HEK293 (cell line): ENCODE measurements around the gene STXBP3.

Experiments used
- BCL11A ChIP-seq: fragments of 450-650 bp; formaldehyde crosslinking; IDR thresholded peaks from 2 replicates; pipeline ENCODE4 v1.5.1; 2016; ENCODE audit warnings: low read depth, missing biosample characterization, missing genetic modification characterization
- BCL11B ChIP-seq: fragments of 450-650 bp; formaldehyde crosslinking; IDR thresholded peaks from 2 replicates; pipeline ENCODE4 v1.5.1; 2016; ENCODE audit warnings: low read depth, missing biosample characterization, missing genetic modification characterization
- HOXA7 ChIP-seq: sonication (generic); formaldehyde crosslinking; IDR thresholded peaks from 2 replicates; pipeline ENCODE4 v1.8.1; 2022; ENCODE audit warnings: missing genetic modification reagents, borderline replicate concordance
- KLF8 ChIP-seq: fragments of 450-650 bp; formaldehyde crosslinking; IDR thresholded peaks from 2 replicates; pipeline ENCODE4 v1.5.1; 2016; ENCODE audit warnings: missing biosample characterization, missing genetic modification characterization
- SCRT2 ChIP-seq: fragments of 450-650 bp; formaldehyde crosslinking; IDR thresholded peaks from 2 replicates; pipeline ENCODE4 v1.5.1; 2016; ENCODE audit warnings: missing biosample characterization, missing genetic modification characterization
- ZNF133 ChIP-seq: fragments of 450-650 bp; formaldehyde crosslinking; IDR thresholded peaks from 2 replicates; pipeline ENCODE4 v1.5.1; 2016; ENCODE audit warnings: missing biosample characterization, missing genetic modification characterization
- ZNF138 ChIP-seq: fragments of 450-650 bp; formaldehyde crosslinking; IDR thresholded peaks from 2 replicates; pipeline ENCODE4 v1.5.1; 2016; ENCODE audit warnings: missing biosample characterization, missing genetic modification characterization, borderline replicate concordance
- ZNF175 ChIP-seq: fragments of 450-650 bp; formaldehyde crosslinking; IDR thresholded peaks from 2 replicates; pipeline ENCODE4 v1.5.1; 2016; ENCODE audit warnings: missing biosample characterization, missing genetic modification characterization
- ZNF214 ChIP-seq: fragments of 450-650 bp; formaldehyde crosslinking; IDR thresholded peaks from 2 replicates; pipeline ENCODE4 v1.5.1; 2017; ENCODE audit warnings: missing biosample characterization, mild to moderate bottlenecking, missing genetic modification characterization, borderline replicate concordance
- ZNF23 ChIP-seq: fragments of 450-650 bp; formaldehyde crosslinking; IDR thresholded peaks from 2 replicates; pipeline ENCODE4 v1.5.1; 2016; ENCODE audit warnings: missing biosample characterization, missing genetic modification characterization, borderline replicate concordance
- ZNF239 ChIP-seq: fragments of 450-650 bp; formaldehyde crosslinking; IDR thresholded peaks from 2 replicates; pipeline ENCODE4 v1.5.1; 2016; ENCODE audit warnings: missing biosample characterization, missing genetic modification characterization
- ZNF266 ChIP-seq: fragments of 450-650 bp; formaldehyde crosslinking; IDR thresholded peaks from 2 replicates; pipeline ENCODE4 v1.5.1; 2016; ENCODE audit warnings: missing biosample characterization, missing genetic modification characterization, low read depth
- ZNF292 ChIP-seq: fragments of 450-650 bp; formaldehyde crosslinking; IDR thresholded peaks from 2 replicates; pipeline ENCODE4 v1.5.1; 2016; ENCODE audit warnings: low read depth, missing biosample characterization, missing genetic modification characterization, borderline replicate concordance
- ZNF354C ChIP-seq: fragments of 450-650 bp; formaldehyde crosslinking; IDR thresholded peaks from 2 replicates; pipeline ENCODE4 v1.5.1; 2016; ENCODE audit warnings: missing biosample characterization, missing genetic modification characterization, low read depth, borderline replicate concordance
- ZNF416 ChIP-seq: fragments of 450-650 bp; formaldehyde crosslinking; IDR thresholded peaks from 2 replicates; pipeline ENCODE4 v1.5.1; 2016; ENCODE audit warnings: missing biosample characterization, missing genetic modification characterization
- ZNF426 ChIP-seq: fragments of 450-650 bp; formaldehyde crosslinking; IDR thresholded peaks from 2 replicates; pipeline ENCODE4 v1.5.1; 2017; ENCODE audit warnings: missing biosample characterization, missing genetic modification characterization, mild to moderate bottlenecking, inconsistent platforms, moderate library complexity
- ZNF48 ChIP-seq: fragments of 450-650 bp; formaldehyde crosslinking; IDR thresholded peaks from 2 replicates; pipeline ENCODE4 v1.5.1; 2016; ENCODE audit warnings: missing biosample characterization, missing genetic modification characterization
- ZNF530 ChIP-seq: fragments of 450-650 bp; formaldehyde crosslinking; IDR thresholded peaks from 2 replicates; pipeline ENCODE4 v1.5.1; 2016; ENCODE audit warnings: low read depth, missing biosample characterization, missing genetic modification characterization
- ZNF549 ChIP-seq: fragments of 450-650 bp; IDR thresholded peaks from 2 replicates; pipeline ENCODE4 v1.5.1; 2018; ENCODE audit warnings: missing biosample characterization, missing genetic modification characterization, mild to moderate bottlenecking, inconsistent platforms, moderate library complexity
- ZNF555 ChIP-seq: fragments of 450-650 bp; formaldehyde crosslinking; conservative IDR thresholded peaks from 2 replicates; pipeline ENCODE4 v1.5.1; 2017; ENCODE audit warnings: missing biosample characterization, mild to moderate bottlenecking, missing genetic modification characterization, inconsistent platforms
- ZNF610 ChIP-seq: fragments of 450-650 bp; formaldehyde crosslinking; IDR thresholded peaks from 2 replicates; pipeline ENCODE4 v1.5.1; 2016; ENCODE audit warnings: missing biosample characterization, missing genetic modification characterization, borderline replicate concordance
- ZNF658 ChIP-seq: fragments of 450-650 bp; formaldehyde crosslinking; IDR thresholded peaks from 2 replicates; pipeline ENCODE4; 2016; ENCODE audit warnings: missing biosample characterization, missing genetic modification characterization
- ZNF776 ChIP-seq: fragments of 450-650 bp; formaldehyde crosslinking; IDR thresholded peaks from 2 replicates; pipeline ENCODE4 v1.5.0; 2017; ENCODE audit warnings: missing biosample characterization, missing genetic modification characterization, borderline replicate concordance
- TF ChIP-seq, protein P1 (sequence below): fragments of 450-650 bp; formaldehyde crosslinking; IDR thresholded peaks from 2 replicates; pipeline ENCODE4 v1.5.1; 2017; ENCODE audit warnings: missing biosample characterization, missing genetic modification characterization
- TF ChIP-seq, protein P2 (sequence below): fragments of 450-650 bp; formaldehyde crosslinking; IDR thresholded peaks from 2 replicates; pipeline ENCODE4 v1.5.1; 2016; ENCODE audit warnings: missing biosample characterization, missing genetic modification characterization
- TF ChIP-seq, protein P3 (sequence below): fragments of 450-650 bp; formaldehyde crosslinking; IDR thresholded peaks from 2 replicates; pipeline ENCODE4; 2016; ENCODE audit warnings: missing biosample characterization, missing genetic modification characterization
- TF ChIP-seq, protein P4 (sequence below): fragments of 450-650 bp; formaldehyde crosslinking; IDR thresholded peaks from 2 replicates; pipeline ENCODE4 v1.5.1; 2016; ENCODE audit warnings: missing biosample characterization, missing genetic modification characterization
- TF ChIP-seq, protein P5 (sequence below): fragments of 450-650 bp; formaldehyde crosslinking; IDR thresholded peaks from 2 replicates; pipeline ENCODE4 v1.5.1; 2016; ENCODE audit warnings: missing biosample characterization, missing genetic modification characterization

The STXBP3 gene

DNA sequence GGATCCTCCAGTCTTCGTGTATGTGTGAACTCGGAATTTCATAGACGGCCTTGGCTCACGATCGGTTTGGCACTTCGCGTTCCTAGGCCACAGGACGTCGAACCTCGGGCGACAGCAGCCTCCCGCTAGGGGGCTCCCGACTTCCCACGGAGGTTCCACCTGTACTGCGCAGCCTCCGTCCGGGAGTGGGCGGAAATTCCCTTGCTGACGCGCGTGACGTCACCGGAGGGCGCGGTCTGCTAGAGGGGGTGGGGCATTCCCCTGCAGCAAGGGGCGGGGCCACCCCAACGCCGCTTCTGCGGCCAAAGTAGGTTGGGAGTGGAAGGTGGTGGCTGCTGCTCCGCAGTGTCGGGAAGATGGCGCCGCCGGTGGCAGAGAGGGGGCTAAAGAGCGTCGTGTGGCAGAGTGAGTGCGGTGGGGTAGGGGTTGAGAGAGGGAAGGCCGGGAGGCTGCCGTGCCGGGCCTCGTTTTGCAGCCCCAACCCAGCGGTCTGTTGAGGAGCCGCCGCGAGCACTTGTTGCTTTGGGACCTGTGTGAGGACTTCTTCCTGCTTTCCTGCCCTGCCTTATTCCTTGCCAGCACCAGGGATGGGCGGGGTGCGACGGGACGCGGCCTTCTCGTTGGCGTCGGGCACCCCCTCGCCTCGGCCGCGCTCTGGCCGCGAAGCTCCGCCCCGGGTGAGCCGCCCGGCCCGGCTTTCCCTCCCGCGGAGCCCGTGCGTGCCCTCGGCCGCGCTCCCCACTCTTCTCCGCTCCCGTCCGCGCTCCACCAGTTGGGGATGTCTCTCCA lies at the start of gene STXBP3 (continued):
- TF ChIP-seq, protein P1, sequence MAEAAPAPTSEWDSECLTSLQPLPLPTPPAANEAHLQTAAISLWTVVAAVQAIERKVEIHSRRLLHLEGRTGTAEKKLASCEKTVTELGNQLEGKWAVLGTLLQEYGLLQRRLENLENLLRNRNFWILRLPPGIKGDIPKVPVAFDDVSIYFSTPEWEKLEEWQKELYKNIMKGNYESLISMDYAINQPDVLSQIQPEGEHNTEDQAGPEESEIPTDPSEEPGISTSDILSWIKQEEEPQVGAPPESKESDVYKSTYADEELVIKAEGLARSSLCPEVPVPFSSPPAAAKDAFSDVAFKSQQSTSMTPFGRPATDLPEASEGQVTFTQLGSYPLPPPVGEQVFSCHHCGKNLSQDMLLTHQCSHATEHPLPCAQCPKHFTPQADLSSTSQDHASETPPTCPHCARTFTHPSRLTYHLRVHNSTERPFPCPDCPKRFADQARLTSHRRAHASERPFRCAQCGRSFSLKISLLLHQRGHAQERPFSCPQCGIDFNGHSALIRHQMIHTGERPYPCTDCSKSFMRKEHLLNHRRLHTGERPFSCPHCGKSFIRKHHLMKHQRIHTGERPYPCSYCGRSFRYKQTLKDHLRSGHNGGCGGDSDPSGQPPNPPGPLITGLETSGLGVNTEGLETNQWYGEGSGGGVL, result peak; percentile 66
- TF ChIP-seq ZNF214 (tag by site-specific recombination) (no peak), ZNF776 (tag by site-specific recombination) (no peak), ZNF292 (tag by site-specific recombination) (no peak), BCL11A (tag by site-specific recombination) (no peak), SCRT2 (tag by site-specific recombination) (peak; percentile 100), ZNF138 (tag by site-specific recombination) (no peak), ZNF530 (tag by site-specific recombination) (no peak), ZNF266 (tag by site-specific recombination) (no peak), ZNF555 (tag by site-specific recombination) (no peak), ZNF175 (no peak), ZNF48 (no peak), ZNF416 (tag by site-specific recombination) (no peak), ZNF426 (tag by site-specific recombination) (no peak), ZNF658 (tag by site-specific recombination) (no peak), BCL11B (tag by site-specific recombination) (no peak), ZNF610 (peak; percentile 89), ZNF354C (no peak), ZNF549 (tag by site-specific recombination) (no peak), ZNF239 (tag by site-specific recombination) (no peak), KLF8 (tag by site-specific recombination) (peak; percentile 97), HOXA7 (CRISPR knock-in tag) (no peak), ZNF23 (tag by site-specific recombination) (no peak), ZNF133 (tag by site-specific recombination) (no peak)
- TF ChIP-seq, protein P2, sequence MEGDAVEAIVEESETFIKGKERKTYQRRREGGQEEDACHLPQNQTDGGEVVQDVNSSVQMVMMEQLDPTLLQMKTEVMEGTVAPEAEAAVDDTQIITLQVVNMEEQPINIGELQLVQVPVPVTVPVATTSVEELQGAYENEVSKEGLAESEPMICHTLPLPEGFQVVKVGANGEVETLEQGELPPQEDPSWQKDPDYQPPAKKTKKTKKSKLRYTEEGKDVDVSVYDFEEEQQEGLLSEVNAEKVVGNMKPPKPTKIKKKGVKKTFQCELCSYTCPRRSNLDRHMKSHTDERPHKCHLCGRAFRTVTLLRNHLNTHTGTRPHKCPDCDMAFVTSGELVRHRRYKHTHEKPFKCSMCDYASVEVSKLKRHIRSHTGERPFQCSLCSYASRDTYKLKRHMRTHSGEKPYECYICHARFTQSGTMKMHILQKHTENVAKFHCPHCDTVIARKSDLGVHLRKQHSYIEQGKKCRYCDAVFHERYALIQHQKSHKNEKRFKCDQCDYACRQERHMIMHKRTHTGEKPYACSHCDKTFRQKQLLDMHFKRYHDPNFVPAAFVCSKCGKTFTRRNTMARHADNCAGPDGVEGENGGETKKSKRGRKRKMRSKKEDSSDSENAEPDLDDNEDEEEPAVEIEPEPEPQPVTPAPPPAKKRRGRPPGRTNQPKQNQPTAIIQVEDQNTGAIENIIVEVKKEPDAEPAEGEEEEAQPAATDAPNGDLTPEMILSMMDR (tag by site-specific recombination), result peak; percentile 94
- TF ChIP-seq, protein P3, sequence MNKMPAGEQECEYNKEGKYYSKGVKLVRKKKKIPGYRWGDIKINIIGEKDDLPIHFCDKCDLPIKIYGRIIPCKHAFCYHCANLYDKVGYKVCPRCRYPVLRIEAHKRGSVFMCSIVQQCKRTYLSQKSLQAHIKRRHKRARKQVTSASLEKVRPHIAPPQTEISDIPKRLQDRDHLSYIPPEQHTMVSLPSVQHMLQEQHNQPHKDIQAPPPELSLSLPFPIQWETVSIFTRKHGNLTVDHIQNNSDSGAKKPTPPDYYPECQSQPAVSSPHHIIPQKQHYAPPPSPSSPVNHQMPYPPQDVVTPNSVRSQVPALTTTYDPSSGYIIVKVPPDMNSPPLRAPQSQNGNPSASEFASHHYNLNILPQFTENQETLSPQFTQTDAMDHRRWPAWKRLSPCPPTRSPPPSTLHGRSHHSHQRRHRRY (tag by site-specific recombination), result no peak
- TF ChIP-seq, protein P4, sequence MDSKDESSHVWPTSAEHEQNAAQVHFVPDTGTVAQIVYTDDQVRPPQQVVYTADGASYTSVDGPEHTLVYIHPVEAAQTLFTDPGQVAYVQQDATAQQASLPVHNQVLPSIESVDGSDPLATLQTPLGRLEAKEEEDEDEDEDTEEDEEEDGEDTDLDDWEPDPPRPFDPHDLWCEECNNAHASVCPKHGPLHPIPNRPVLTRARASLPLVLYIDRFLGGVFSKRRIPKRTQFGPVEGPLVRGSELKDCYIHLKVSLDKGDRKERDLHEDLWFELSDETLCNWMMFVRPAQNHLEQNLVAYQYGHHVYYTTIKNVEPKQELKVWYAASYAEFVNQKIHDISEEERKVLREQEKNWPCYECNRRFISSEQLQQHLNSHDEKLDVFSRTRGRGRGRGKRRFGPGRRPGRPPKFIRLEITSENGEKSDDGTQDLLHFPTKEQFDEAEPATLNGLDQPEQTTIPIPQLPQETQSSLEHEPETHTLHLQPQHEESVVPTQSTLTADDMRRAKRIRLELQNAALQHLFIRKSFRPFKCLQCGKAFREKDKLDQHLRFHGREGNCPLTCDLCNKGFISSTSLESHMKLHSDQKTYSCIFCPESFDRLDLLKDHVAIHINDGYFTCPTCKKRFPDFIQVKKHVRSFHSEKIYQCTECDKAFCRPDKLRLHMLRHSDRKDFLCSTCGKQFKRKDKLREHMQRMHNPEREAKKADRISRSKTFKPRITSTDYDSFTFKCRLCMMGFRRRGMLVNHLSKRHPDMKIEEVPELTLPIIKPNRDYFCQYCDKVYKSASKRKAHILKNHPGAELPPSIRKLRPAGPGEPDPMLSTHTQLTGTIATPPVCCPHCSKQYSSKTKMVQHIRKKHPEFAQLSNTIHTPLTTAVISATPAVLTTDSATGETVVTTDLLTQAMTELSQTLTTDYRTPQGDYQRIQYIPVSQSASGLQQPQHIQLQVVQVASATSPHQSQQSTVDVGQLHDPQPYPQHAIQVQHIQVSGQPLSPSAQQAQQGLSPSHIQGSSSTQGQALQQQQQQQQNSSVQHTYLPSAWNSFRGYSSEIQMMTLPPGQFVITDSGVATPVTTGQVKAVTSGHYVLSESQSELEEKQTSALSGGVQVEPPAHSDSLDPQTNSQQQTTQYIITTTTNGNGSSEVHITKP (tag by site-specific recombination), result peak; percentile 57
- TF ChIP-seq, protein P5, sequence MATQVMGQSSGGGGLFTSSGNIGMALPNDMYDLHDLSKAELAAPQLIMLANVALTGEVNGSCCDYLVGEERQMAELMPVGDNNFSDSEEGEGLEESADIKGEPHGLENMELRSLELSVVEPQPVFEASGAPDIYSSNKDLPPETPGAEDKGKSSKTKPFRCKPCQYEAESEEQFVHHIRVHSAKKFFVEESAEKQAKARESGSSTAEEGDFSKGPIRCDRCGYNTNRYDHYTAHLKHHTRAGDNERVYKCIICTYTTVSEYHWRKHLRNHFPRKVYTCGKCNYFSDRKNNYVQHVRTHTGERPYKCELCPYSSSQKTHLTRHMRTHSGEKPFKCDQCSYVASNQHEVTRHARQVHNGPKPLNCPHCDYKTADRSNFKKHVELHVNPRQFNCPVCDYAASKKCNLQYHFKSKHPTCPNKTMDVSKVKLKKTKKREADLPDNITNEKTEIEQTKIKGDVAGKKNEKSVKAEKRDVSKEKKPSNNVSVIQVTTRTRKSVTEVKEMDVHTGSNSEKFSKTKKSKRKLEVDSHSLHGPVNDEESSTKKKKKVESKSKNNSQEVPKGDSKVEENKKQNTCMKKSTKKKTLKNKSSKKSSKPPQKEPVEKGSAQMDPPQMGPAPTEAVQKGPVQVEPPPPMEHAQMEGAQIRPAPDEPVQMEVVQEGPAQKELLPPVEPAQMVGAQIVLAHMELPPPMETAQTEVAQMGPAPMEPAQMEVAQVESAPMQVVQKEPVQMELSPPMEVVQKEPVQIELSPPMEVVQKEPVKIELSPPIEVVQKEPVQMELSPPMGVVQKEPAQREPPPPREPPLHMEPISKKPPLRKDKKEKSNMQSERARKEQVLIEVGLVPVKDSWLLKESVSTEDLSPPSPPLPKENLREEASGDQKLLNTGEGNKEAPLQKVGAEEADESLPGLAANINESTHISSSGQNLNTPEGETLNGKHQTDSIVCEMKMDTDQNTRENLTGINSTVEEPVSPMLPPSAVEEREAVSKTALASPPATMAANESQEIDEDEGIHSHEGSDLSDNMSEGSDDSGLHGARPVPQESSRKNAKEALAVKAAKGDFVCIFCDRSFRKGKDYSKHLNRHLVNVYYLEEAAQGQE, result peak; percentile 55; the same call in 1 of the 2 replicates
